OCI-LY3 (cell line): Measurements from ENCODE around the gene KRTDAP.
"Not testable (repeated sequence)": the region's sequence is repeated elsewhere in the genome, so short reads cannot be mapped to it uniquely, and the experiment has no call there.

Experiments
- H2AFZ ChIP-seq: fragments of 200-600, 300-600 bp; shearing (Covaris generic); 2 replicates; pipeline ENCODE4 v1.6.0; 2014; ENCODE audit warnings: antibody characterized with exemption, low read depth, low read length
- H3K27ac ChIP-seq: fragments of 200-600, 300-600 bp; sonication (generic); 2 replicates; pipeline ENCODE4 v1.5.1; 2014; ENCODE audit warnings: mild to moderate bottlenecking, low read length, moderate library complexity, mixed read lengths
- H3K27me3 ChIP-seq: fragments of 200-600, 300-600 bp; sonication (generic); 2 replicates; pipeline ENCODE4 v1.6.1; 2014; ENCODE audit warnings: low read depth, low read length, mixed read lengths
- H3K36me3 ChIP-seq: fragments of 200-600, 300-600 bp; sonication (generic); replicated peaks from 2 replicates; pipeline ENCODE3; 2014; ENCODE audit warnings: low read depth, low read length, mixed read lengths
- H3K4me1 ChIP-seq: fragments of 300-600, 200-600 bp; sonication (generic); 2 replicates; pipeline ENCODE4 v1.6.1; 2014; ENCODE audit warnings: low read length, mixed read lengths
- H3K4me2 ChIP-seq: fragments of 200-600, 300-600 bp; sonication (generic); 2 replicates; pipeline ENCODE4 v1.6.1; 2014; ENCODE audit warnings: low read length, mixed read lengths
- H3K4me3 ChIP-seq: fragments of 300-600, 200-600 bp; sonication (generic); 2 replicates; pipeline ENCODE4 v1.5.1; 2014; ENCODE audit warnings: antibody characterized with exemption, mild to moderate bottlenecking, low read length, moderate library complexity
- H3K79me2 ChIP-seq: fragments of 300-600, 200-600 bp; shearing (Covaris generic); 2 replicates; pipeline ENCODE4 v1.6.1; 2014; ENCODE audit warnings: mild to moderate bottlenecking, low read length, mixed read lengths
- H3K9ac ChIP-seq: fragments of 300-600, 200-600 bp; shearing (Covaris generic); 2 replicates; pipeline ENCODE4 v1.6.0; 2014; ENCODE audit warnings: mild to moderate bottlenecking, low read length, moderate library complexity
- H3K9me3 ChIP-seq: fragments of 200-600, 300-600 bp; shearing (Covaris generic); 2 replicates; pipeline ENCODE4 v1.6.1; 2014; ENCODE audit warnings: low read length, mixed read lengths; ENCODE audit not compliant: insufficient read depth
- H4K20me1 ChIP-seq: fragments of 200-600, 300-600 bp; sonication (generic); 2 replicates; pipeline ENCODE4 v1.6.1; 2016; ENCODE audit warnings: low read length, mixed read lengths; ENCODE audit not compliant: insufficient read depth
- EZH2phosphoT487 ChIP-seq: fragments of 200-600 bp; shearing (Covaris generic); IDR thresholded peaks from 2 replicates; pipeline ENCODE4 v1.6.1; 2018; ENCODE audit warnings: antibody characterized with exemption, mixed run types, low read depth
- TF ChIP-seq, protein P1 (sequence below): fragments of 200-600, 300-600 bp; sonication (generic); IDR thresholded peaks from 2 replicates; pipeline ENCODE4 v1.5.1; 2014; ENCODE audit warnings: antibody characterized with exemption, low read length, low read depth

The KRTDAP gene

DNA sequence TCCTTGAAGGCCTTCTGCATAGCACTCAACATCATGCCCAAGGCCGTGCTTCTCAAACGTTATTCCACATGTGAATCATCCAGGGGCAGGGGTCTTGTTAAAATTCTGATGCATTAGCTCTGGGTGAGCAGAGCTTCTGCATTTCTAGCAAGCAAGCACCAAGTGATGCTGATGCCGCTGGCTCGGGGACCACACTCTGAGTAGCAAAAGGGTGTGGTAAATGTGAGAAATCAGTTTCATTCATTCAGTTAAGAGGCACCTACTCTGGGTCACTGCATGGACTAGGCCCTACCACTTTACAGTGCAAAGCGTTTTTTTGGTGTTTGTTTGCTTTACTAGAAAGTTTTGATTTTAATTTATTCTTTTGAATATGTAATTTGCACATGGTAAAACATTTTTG is 7.2 kb downstream of the KRTDAP start:
- Histone ChIP-seq H3K4me2 (no peak overlapping the region), H4K20me1 (no peaks in the 10 kb centered on the region), H3K4me3 (no peak overlapping the region), H3K4me1 (peaks cover 12% of the 10 kb centered on the region), H3K27me3 (peaks cover 40% of the 10 kb centered on the region), H3K79me2 (no peaks in the 10 kb centered on the region), H3K9me3 (no peaks in the 10 kb centered on the region), H3K9ac (no peak overlapping the region), H3K27ac (no peak overlapping the region), H2AFZ (no peak overlapping the region), H3K36me3 (no peaks in the 10 kb centered on the region)
- TF ChIP-seq, protein P1, sequence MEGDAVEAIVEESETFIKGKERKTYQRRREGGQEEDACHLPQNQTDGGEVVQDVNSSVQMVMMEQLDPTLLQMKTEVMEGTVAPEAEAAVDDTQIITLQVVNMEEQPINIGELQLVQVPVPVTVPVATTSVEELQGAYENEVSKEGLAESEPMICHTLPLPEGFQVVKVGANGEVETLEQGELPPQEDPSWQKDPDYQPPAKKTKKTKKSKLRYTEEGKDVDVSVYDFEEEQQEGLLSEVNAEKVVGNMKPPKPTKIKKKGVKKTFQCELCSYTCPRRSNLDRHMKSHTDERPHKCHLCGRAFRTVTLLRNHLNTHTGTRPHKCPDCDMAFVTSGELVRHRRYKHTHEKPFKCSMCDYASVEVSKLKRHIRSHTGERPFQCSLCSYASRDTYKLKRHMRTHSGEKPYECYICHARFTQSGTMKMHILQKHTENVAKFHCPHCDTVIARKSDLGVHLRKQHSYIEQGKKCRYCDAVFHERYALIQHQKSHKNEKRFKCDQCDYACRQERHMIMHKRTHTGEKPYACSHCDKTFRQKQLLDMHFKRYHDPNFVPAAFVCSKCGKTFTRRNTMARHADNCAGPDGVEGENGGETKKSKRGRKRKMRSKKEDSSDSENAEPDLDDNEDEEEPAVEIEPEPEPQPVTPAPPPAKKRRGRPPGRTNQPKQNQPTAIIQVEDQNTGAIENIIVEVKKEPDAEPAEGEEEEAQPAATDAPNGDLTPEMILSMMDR = no peak
- TF ChIP-seq EZH2phosphoT487 = no peak

DNA sequence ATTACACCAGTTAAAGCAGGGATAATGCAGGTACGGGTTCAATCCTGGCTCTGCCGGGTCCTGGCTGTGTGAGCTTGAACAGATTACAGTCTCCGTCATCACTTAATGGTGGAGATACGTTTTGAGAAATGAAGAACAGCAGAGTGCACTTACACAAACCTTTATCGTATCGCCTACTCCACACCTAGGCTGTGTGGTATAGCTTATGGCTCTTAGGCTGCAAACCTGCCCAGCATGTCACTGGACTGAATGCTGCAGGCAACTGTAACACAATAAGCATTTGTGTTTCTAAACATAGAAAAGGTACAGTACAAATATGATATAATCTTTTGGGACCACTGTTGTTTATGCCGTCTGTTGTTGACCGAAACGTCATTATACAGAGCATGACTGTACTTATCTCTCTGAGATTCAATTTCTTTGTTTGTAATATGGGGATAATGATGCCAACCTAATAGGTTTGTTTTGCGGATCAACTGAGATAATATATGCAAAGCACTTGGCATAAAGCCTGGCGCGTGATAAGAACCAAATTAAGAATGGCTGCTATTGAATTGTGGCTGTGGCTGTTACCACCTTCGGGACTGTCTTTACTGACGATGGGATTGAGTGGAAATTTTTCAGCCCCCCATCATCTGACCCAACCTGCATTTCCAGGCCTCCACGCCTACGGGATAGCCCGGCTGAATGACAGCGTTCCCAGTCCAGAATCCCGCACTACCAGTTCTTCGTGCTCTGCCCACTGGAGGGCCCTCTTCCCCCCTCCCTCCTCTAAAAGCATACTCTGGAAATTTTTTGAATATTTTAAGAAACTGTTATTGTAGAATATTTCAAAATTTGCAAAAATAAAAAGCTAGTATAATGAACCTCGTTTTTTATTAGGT is 11.2 kb downstream of the KRTDAP start:
- Histone ChIP-seq H3K27me3 (peaks cover 23% of the 10 kb centered on the region), H3K9ac (no peak overlapping the region), H2AFZ (no peak overlapping the region), H3K36me3 (no peaks in the 10 kb centered on the region), H3K4me3 (no peak overlapping the region), H4K20me1 (no peaks in the 10 kb centered on the region), H3K4me1 (peaks cover under 1% of the 10 kb centered on the region), H3K4me2 (no peak overlapping the region), H3K27ac (no peak overlapping the region), H3K9me3 (no peaks in the 10 kb centered on the region), H3K79me2 (no peaks in the 10 kb centered on the region)
- no peak for TF ChIP-seq EZH2phosphoT487
- TF ChIP-seq, protein P1 = no peak

DNA sequence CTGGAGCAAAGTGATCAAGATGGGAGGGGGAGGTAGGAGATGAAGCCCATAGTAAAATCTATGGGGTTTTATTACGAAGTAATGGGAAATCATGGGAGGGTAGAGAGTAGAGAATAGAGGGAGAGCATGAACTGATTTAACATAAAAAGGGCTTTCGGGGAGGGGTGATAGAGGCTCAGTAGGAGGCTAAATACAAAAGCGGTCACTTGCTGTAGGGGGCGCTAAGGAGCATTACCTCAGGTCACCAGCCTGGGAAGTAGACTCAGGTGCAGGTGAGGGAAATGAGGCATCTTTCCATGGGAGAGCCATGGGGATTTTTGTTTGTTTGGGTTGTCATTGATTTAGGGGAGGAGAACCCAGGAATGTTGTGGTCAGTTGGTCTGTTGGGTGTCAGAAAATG is 14.1 kb downstream of the KRTDAP start:
- Histone ChIP-seq H3K4me2 (no peak overlapping the region), H3K36me3 (no peaks in the 10 kb centered on the region)
- TF ChIP-seq, protein P1 = peak; percentile 57
- TF ChIP-seq EZH2phosphoT487 = no peak

DNA sequence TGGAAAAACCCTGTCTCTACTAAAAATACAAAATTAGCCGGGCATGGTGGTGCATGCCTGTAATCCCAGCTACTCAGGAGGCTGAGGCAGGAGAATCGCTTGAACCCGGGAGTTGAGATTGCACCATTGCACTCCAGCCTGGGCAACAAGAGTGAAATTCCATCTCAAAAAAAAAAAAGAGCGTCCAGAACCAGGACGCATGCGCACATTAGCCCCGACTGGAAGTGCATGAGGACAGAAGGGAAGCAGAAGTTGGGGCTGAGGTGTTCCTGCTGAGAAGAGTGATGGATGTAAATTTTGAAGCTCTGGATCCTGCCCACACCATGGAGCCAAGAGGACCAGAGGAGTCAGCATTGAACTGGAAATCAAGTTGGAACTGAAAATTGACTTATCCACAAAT is 15.7 kb downstream of the KRTDAP start:
- H3K9me3 ChIP-seq, H3K4me1 ChIP-seq, H3K4me2 ChIP-seq, H2AFZ ChIP-seq, H3K9ac ChIP-seq, H3K4me3 ChIP-seq, H4K20me1 ChIP-seq, H3K79me2 ChIP-seq, H3K36me3 ChIP-seq, H3K27ac ChIP-seq: not testable (repeated sequence)
- H3K27me3 ChIP-seq = peaks cover 12% of the 10 kb centered on the region; the same call in 1 of the 2 replicates

More for the DNA sequence above, 14.1 kb downstream of the KRTDAP start:
- Histone ChIP-seq H3K9ac (no peak overlapping the region), H3K4me1 (no peaks in the 10 kb centered on the region), H3K27me3 (peaks cover 18% of the 10 kb centered on the region), H4K20me1 (no peaks in the 10 kb centered on the region), H3K27ac (no peak overlapping the region), H3K4me3 (no peak overlapping the region), H2AFZ (no peak overlapping the region), H3K79me2 (no peaks in the 10 kb centered on the region), H3K9me3 (no peaks in the 10 kb centered on the region)
